H1 (cell line): Measurements from ENCODE around the gene STKLD1. TPM values are rescaled to one million over a fixed set of nuclear protein-coding genes. Genes with fewer than 3 reads are reported as not detected.

Experiments used
- CTCF ChIA-PET: fragments of 300-600 bp; sonication (Branson Sonifier 250); formaldehyde crosslinking; loops from one replicate; lab custom pipeline; 2021; ENCODE audit not compliant: partially characterized antibody; lab: Charles Lee
- POLR2A ChIA-PET: fragments of 300-600 bp; sonication (Branson Sonifier 250); formaldehyde crosslinking; loops from one replicate; lab custom pipeline; 2021; ENCODE audit warnings: inconsistent platforms; ENCODE audit not compliant: partially characterized antibody; lab: Charles Lee
- DNase-seq, 2 experiments: peaks; one replicate each; pipeline versions ENCODE4 v3.0.0 to v3.0.0-alpha.2; 2010 to 2022; ENCODE audit warnings: low spot score in 2 of 2, low read depth in 1 of 2, mixed read lengths in 1 of 2
- FAIRE-seq: peaks from 2 replicates; lab custom pipeline; 2011; peaks lifted over from hg19 to GRCh38; lab: Jason Lieb, UNC
- H2AFZ ChIP-seq: 2 replicates; pipeline ENCODE4 v1.8.1; 2012; ENCODE audit warnings: low read length, inconsistent platforms
- H2AK5ac ChIP-seq: 2 replicates; pipeline ENCODE4 v1.6.1; 2013; ENCODE audit warnings: low read depth, low read length
- H2BK120ac ChIP-seq: replicated peaks from 2 replicates; pipeline ENCODE3; 2013; ENCODE audit warnings: low read depth, low read length, inconsistent platforms
- H2BK12ac ChIP-seq: 2 replicates; pipeline ENCODE4 v1.6.1; 2013; ENCODE audit warnings: low read depth, low read length
- H2BK15ac ChIP-seq: 2 replicates; pipeline ENCODE4 v1.6.1; 2013; ENCODE audit warnings: low read length
- H2BK20ac ChIP-seq: 2 replicates; pipeline ENCODE4 v1.6.1; 2013; ENCODE audit warnings: low read length
- H2BK5ac ChIP-seq: 2 replicates; pipeline ENCODE4 v1.6.1; 2013; ENCODE audit warnings: low read depth, low read length
- H3K14ac ChIP-seq: 2 replicates; pipeline ENCODE4 v1.6.1; 2013; ENCODE audit warnings: inconsistent platforms; ENCODE audit not compliant: insufficient read length
- H3K18ac ChIP-seq: 2 replicates; pipeline ENCODE4 v1.6.1; 2013; ENCODE audit warnings: low read length; ENCODE audit errors: extremely low read depth
- H3K23ac ChIP-seq: 2 replicates; pipeline ENCODE4 v1.6.1; 2013; ENCODE audit warnings: inconsistent platforms; ENCODE audit not compliant: insufficient read length
- H3K23me2 ChIP-seq: 2 replicates; pipeline ENCODE4 v1.6.1; 2013; ENCODE audit warnings: low read depth, low read length
- H3K27ac ChIP-seq: 2 replicates; pipeline ENCODE4 v1.6.1; 2011; ENCODE audit warnings: low read depth, low read length, inconsistent platforms
- H3K27me3 ChIP-seq, 4 experiments: replicated peaks in 1 of 4; 1 replicate in 1 of 4; 2 replicates in 3 of 4; pipeline versions ENCODE4 v1.6.1 to v1.8.1; 2011 to 2013; ENCODE audit warnings: low read length in 3 of 4, mild to moderate bottlenecking in 3 of 4, inconsistent platforms in 2 of 4, mixed read lengths in 2 of 4, moderate library complexity in 1 of 4; ENCODE audit not compliant: control insufficient read depth in 3 of 4, insufficient read depth in 3 of 4; ENCODE audit errors: extremely low read depth in 1 of 4
- H3K36me3 ChIP-seq, 4 experiments: 2 replicates each; pipeline versions ENCODE4 v1.6.1 to v1.8.1; 2011 to 2013; ENCODE audit warnings: mild to moderate bottlenecking in 4 of 4, low read length in 3 of 4, moderate library complexity in 2 of 4, control low read depth in 1 of 4, inconsistent platforms in 1 of 4; ENCODE audit not compliant: insufficient read depth in 4 of 4, control insufficient read depth in 2 of 4
- H3K4ac ChIP-seq: replicated peaks from 2 replicates; pipeline ENCODE3; 2013; ENCODE audit warnings: low read length, low read depth, mixed read lengths, inconsistent platforms; ENCODE audit not compliant: insufficient read length
- H3K4me1 ChIP-seq, 4 experiments: replicated peaks in 1 of 4; 1 replicate in 1 of 4; 2 replicates in 3 of 4; pipeline versions ENCODE4 v1.6.1 to v1.8.1; 2011 to 2013; ENCODE audit warnings: low read length in 3 of 4, inconsistent platforms in 2 of 4, mixed read lengths in 1 of 4; ENCODE audit not compliant: insufficient read depth in 4 of 4, control insufficient read depth in 3 of 4
- H3K4me2 ChIP-seq, 2 experiments: 2 replicates each; pipeline versions ENCODE4 v1.6.1 to v1.8.1; 2011 to 2013; ENCODE audit warnings: low read depth in 2 of 2, low read length in 2 of 2, control low read depth in 1 of 2, inconsistent platforms in 1 of 2, mild to moderate bottlenecking in 1 of 2; ENCODE audit not compliant: insufficient read depth in 1 of 2
- H3K4me3 ChIP-seq, 4 experiments: fragments of 200-600, 300-600 bp in 1 of 4; sonication (generic), shearing (Covaris generic), sonication (Bioruptor Twin) in 1 of 4; 2 replicates each; pipeline versions ENCODE4 v1.5.1 to v1.8.1; 2011 to 2016; ENCODE audit warnings: low read length in 4 of 4, low read depth in 3 of 4, control low read depth in 2 of 4, inconsistent platforms in 2 of 4, mild to moderate bottlenecking in 2 of 4, mixed read lengths in 1 of 4, moderate library complexity in 1 of 4; ENCODE audit not compliant: insufficient read depth in 2 of 4; ENCODE audit errors: extremely low read depth in 1 of 4
- H3K56ac ChIP-seq: replicated peaks from 2 replicates; pipeline ENCODE3; 2013; ENCODE audit warnings: low read depth, mild to moderate bottlenecking, mixed read lengths, low read length, inconsistent platforms; ENCODE audit not compliant: insufficient read length
- H3K79me1 ChIP-seq: 2 replicates; pipeline ENCODE4 v1.6.1; 2013; ENCODE audit warnings: low read depth, low read length, control low read depth
- H3K79me2 ChIP-seq, 2 experiments: 2 replicates each; pipeline versions ENCODE4 v1.6.1 to v1.8.1; 2012 to 2013; ENCODE audit warnings: low read length in 2 of 2, mild to moderate bottlenecking in 2 of 2, inconsistent platforms in 1 of 2; ENCODE audit not compliant: insufficient read depth in 2 of 2, control insufficient read depth in 1 of 2
- H3K9ac ChIP-seq, 4 experiments: replicated peaks in 1 of 4; 1 replicate in 1 of 4; 2 replicates in 3 of 4; pipeline versions ENCODE4 v1.6.1 to v1.8.1; 2011 to 2013; ENCODE audit warnings: low read depth in 3 of 4, low read length in 3 of 4, control low read depth in 2 of 4, mild to moderate bottlenecking in 2 of 4, moderate library complexity in 2 of 4, inconsistent platforms in 1 of 4; ENCODE audit errors: extremely low read depth in 1 of 4
- H3K9me3 ChIP-seq, 2 experiments: 2 replicates each; pipeline versions ENCODE4 v1.6.1 to v1.8.1; 2012 to 2013; ENCODE audit warnings: mild to moderate bottlenecking in 2 of 2, moderate library complexity in 2 of 2, control low read depth in 1 of 2, inconsistent platforms in 1 of 2, low read depth in 1 of 2, low read length in 1 of 2, mixed read lengths in 1 of 2; ENCODE audit not compliant: insufficient read depth in 2 of 2
- H4K20me1 ChIP-seq, 2 experiments: replicated peaks in 1 of 2; 2 replicates each; pipeline versions ENCODE3 to v1.8.1; 2011 to 2013; ENCODE audit warnings: inconsistent platforms in 2 of 2, low read length in 2 of 2, mild to moderate bottlenecking in 1 of 2; ENCODE audit not compliant: insufficient read depth in 2 of 2, control insufficient read depth in 1 of 2
- H4K5ac ChIP-seq: 2 replicates; pipeline ENCODE4 v1.6.1; 2013; ENCODE audit warnings: low read length, low read depth, mixed read lengths, inconsistent platforms; ENCODE audit not compliant: insufficient read length
- H4K8ac ChIP-seq: 2 replicates; pipeline ENCODE4 v1.8.0; 2013; ENCODE audit warnings: mild to moderate bottlenecking, moderate library complexity, low read length, inconsistent platforms; ENCODE audit not compliant: insufficient read depth; ENCODE audit errors: extremely low read depth
- H4K91ac ChIP-seq: replicated peaks from 2 replicates; pipeline ENCODE3; 2013; ENCODE audit warnings: low read length, mixed read lengths, inconsistent platforms; ENCODE audit not compliant: insufficient read length
- JUN ChIP-seq: IDR thresholded peaks from 2 replicates; pipeline ENCODE4 v1.6.1; 2011; ENCODE audit warnings: low read depth, mild to moderate bottlenecking, improper control_type of control experiment, low read length
- POU5F1 ChIP-seq: IDR thresholded peaks from 2 replicates; pipeline ENCODE4 v1.6.1; 2011; ENCODE audit warnings: low read depth, mild to moderate bottlenecking, low read length, moderate library complexity
- TEAD4 ChIP-seq: IDR thresholded peaks from 2 replicates; pipeline ENCODE4 v1.6.1; 2012; ENCODE audit warnings: low read depth, low read length, inconsistent platforms, mixed read lengths
- WGBS, 2 experiments: shearing (Covaris generic) in 1 of 2; methylation state at CpG; one replicate each; pipeline versions ENCODE4 v1.1.6 to v1.1.7; 2013 to 2015; ENCODE audit warnings: low lambda C conversion rate in 2 of 2, mixed read lengths in 2 of 2, inconsistent platforms in 1 of 2, low coverage in 1 of 2, missing lambda C conversion rate in 1 of 2; ENCODE audit not compliant: insufficient replicate concordance in 2 of 2, insufficient coverage in 1 of 2, insufficient read length in 1 of 2; ENCODE audit errors: extremely low coverage in 1 of 2, missing lambda C conversion rate in 1 of 2; 5-methylcytosine and 5-hydroxymethylcytosine counted together
- polyA plus RNA-seq, 7 experiments: library from polyadenylated mRNA; depleted of rRNA in 3 of 7; stranded (reverse) in 5 of 7; unstranded in 2 of 7; fragments of >200 nt in 5 of 7; fragments of 200-250 nt in 2 of 7; gene quantifications; 1 replicate in 5 of 7; 2 replicates in 1 of 7; 4 replicates in 1 of 7; pipeline versions ENCODE4 v1.2.1 to v1.2.3, GENCODE V29; 2011 to 2013; ENCODE audit warnings: missing spikeins in 2 of 7, mixed read lengths in 2 of 7
- total RNA-seq: library from RNA; stranded (reverse); fragmentation: NEBNext Ultra II Directional; extraction: Animal tissue kit (Norgen Biotek cat#: 25700); gene quantifications from 2 replicates; pipeline ENCODE4 v1.2.1, GENCODE V29; 2021

The STKLD1 gene
- total and polyA plus RNA-seq, 2 of the 8 experiments (the other 6 are each of a cell fraction or from before 2014, with no cell fraction given): 0.26 TPM; not detected in 1

DNA sequence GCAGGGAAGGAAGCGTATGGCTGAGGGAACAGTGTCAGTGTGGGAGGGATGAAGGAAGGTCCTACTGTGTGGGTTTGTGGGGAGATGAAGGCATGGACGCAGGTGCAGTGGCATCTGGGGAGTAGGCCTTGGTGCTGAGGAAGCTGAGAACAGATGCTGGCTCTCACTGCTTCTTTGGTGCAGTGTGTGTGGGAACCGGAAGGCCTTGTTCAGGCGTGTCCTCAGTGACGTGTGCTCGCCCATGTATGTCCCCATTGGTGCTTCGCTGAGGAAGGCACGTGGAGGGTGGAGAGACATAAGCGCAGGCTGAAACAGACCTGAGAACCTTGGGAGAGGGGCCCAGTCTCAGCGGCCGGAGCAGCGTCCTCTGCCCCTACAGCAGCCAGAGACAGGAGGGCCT, 64.7 kb downstream of the STKLD1 start:
- H3K4me1 ChIP-seq: no peaks in the 10 kb centered on the region
- TF ChIP-seq POU5F1 (no peak), TEAD4 (no peak), JUN (no peak)

More for the DNA sequence above, 64.7 kb downstream of the STKLD1 start:
- H2BK12ac ChIP-seq: peak overlapping the region; percentile 55; the same call in 1 of the 2 replicates
- no peak overlapping the region for H4K91ac ChIP-seq
- no peak overlapping the region for H3K4ac ChIP-seq
- no peaks in the 10 kb centered on the region for H3K23me2 ChIP-seq
- peak overlapping the region; percentile 72; the same call in 1 of the 2 replicates for H2BK15ac ChIP-seq
- ChIA-PET POLR2A (interaction anchor here (2.9 kb wide), 1 partner anchor 89 kb away, joined by 7 read pairs; no protein-coding TSS in a partner anchor), CTCF (interaction anchor here (0.7 to 2.2 kb wide), 4 partner anchors 9 to 27 kb away, joined by 3 to 8 read pairs (median 5); no protein-coding TSS in a partner anchor)
- no peak overlapping the region for H2BK5ac ChIP-seq
- no peak overlapping the region for H4K5ac ChIP-seq
- H3K27me3 ChIP-seq: no peaks in the 10 kb centered on the region
- H3K9ac ChIP-seq: no peak overlapping the region
- no peak overlapping the region for H3K23ac ChIP-seq
- 0 out of 2 replicates have a peak overlapping the region, but pooled peaks have one; percentile 39 for H2AK5ac ChIP-seq
- no peaks in the 10 kb centered on the region for H3K36me3 ChIP-seq
- H2AFZ ChIP-seq: no peak overlapping the region
- no peak overlapping the region; the same call in 1 of the 2 replicates for H3K27ac ChIP-seq
- no peaks in the 10 kb centered on the region for H3K79me2 ChIP-seq
- H2BK20ac ChIP-seq: no peak overlapping the region
- no peaks in the 10 kb centered on the region for H3K79me1 ChIP-seq
- H4K20me1 ChIP-seq: peaks cover 0 to 4% of the 10 kb centered on the region in 2 experiments
- no peak for DNase-seq
- H2BK120ac ChIP-seq: no peak overlapping the region
- H3K9me3 ChIP-seq: no peaks in the 10 kb centered on the region
- no peak overlapping the region for H3K56ac ChIP-seq
- no peak overlapping the region for H3K18ac ChIP-seq
- H3K14ac ChIP-seq: no peak overlapping the region
- no peak overlapping the region; the same call in 1 of the 2 replicates for H4K8ac ChIP-seq
- WGBS, 2 experiments: 96% methylated on average over 12 of the region's 12 CpGs; no CpG with 5 or more reads in 1 of the 2 experiments
- H3K4me3 ChIP-seq: no peak overlapping the region
- H3K4me2 ChIP-seq: no peak overlapping the region
- FAIRE-seq: no peak
